CD8-positive, alpha-beta memory T cell (primary cell): ENCODE data around the gene POLDIP2. TPM values are rescaled to one million over a fixed set of nuclear protein-coding genes. Genes with fewer than 3 reads are reported as not detected.

ENCODE experiments used
- CTCF ChIA-PET: fragments of 350-600 bp; sonication (Branson Sonifier 250); formaldehyde crosslinking; loops from one replicate; lab custom pipeline; 2021; ENCODE audit warnings: antibody characterized with exemption; lab: Charles Lee
- POLR2A ChIA-PET: fragments of 350-600 bp; sonication (Branson Sonifier 250); formaldehyde crosslinking; loops from one replicate; lab custom pipeline; 2021; ENCODE audit warnings: antibody characterized with exemption; lab: Charles Lee
- DNase-seq, 5 donors: peaks; one replicate each; pipeline versions ENCODE4 v3.0.0 to v3.0.0-alpha.2; 2020 to 2022; ENCODE audit warnings: mixed read lengths in 1 of 5
- H3K27ac ChIP-seq: one replicate; pipeline ENCODE4 v1.7.0; 2013; ENCODE audit warnings: low read depth, mild to moderate bottlenecking, low read length, moderate library complexity
- H3K27me3 ChIP-seq: 2 replicates; pipeline ENCODE4 v1.7.0; 2013; ENCODE audit warnings: low read length, mild to moderate bottlenecking; ENCODE audit not compliant: insufficient read depth, poor library complexity, severe bottlenecking
- H3K36me3 ChIP-seq: 2 replicates; pipeline ENCODE4 v1.7.0; 2013; ENCODE audit warnings: mild to moderate bottlenecking, low read length, moderate library complexity; ENCODE audit not compliant: insufficient read depth
- H3K4me1 ChIP-seq: 2 replicates; pipeline ENCODE4 v1.7.0; 2013; ENCODE audit warnings: mild to moderate bottlenecking, low read length, moderate library complexity; ENCODE audit not compliant: insufficient read depth
- H3K4me3 ChIP-seq: 2 replicates; pipeline ENCODE4 v1.7.0; 2013; ENCODE audit warnings: mild to moderate bottlenecking, low read length
- H3K9me3 ChIP-seq: 2 replicates; pipeline ENCODE4 v1.7.0; 2013; ENCODE audit warnings: mild to moderate bottlenecking, low read length
- H3K27ac Mint-ChIP-seq, 8 donors: one replicate each; pipeline ENCODE4 v1.8.0; 2020 to 2021; ENCODE audit warnings: mixed read lengths in 8 of 8, mild to moderate bottlenecking in 6 of 8, inconsistent platforms in 3 of 8, moderate library complexity in 3 of 8
- H3K27me3 Mint-ChIP-seq, 2 donors: one replicate each; pipeline ENCODE4 v1.8.0; 2020 to 2021; ENCODE audit warnings: mixed read lengths in 2 of 2, mild to moderate bottlenecking in 1 of 2, moderate library complexity in 1 of 2
- H3K36me3 Mint-ChIP-seq, 3 donors: one replicate each; pipeline ENCODE4 v1.8.0; 2020 to 2021; ENCODE audit warnings: mixed read lengths in 3 of 3, inconsistent platforms in 1 of 3, mild to moderate bottlenecking in 1 of 3
- H3K4me1 Mint-ChIP-seq, 3 donors: one replicate each; pipeline ENCODE4 v1.8.0; 2020 to 2021; ENCODE audit warnings: mixed read lengths in 3 of 3, inconsistent platforms in 1 of 3, mild to moderate bottlenecking in 1 of 3
- H3K4me3 Mint-ChIP-seq, 7 donors: one replicate each; pipeline ENCODE4 v1.8.0; 2020 to 2021; ENCODE audit warnings: mixed read lengths in 7 of 7, mild to moderate bottlenecking in 6 of 7, moderate library complexity in 4 of 7, inconsistent platforms in 2 of 7
- H3K9me3 Mint-ChIP-seq, 5 donors: one replicate each; pipeline ENCODE4 v1.8.0; 2020 to 2022; ENCODE audit warnings: mixed read lengths in 5 of 5, mild to moderate bottlenecking in 3 of 5, moderate library complexity in 2 of 5, inconsistent platforms in 1 of 5
- polyA plus RNA-seq: library from polyadenylated mRNA; unstranded; fragments of 300-500 nt; fragmentation: Illumina TruSeq; gene quantifications from one replicate; pipeline ENCODE4 v1.2.3, GENCODE V29; 2021
- total RNA-seq, 2 experiments: library from RNA; stranded (reverse); gene quantifications; one replicate each; pipeline ENCODE4 v1.2.3, GENCODE V29; 2021

Gene POLDIP2
- total and polyA plus RNA-seq, 3 experiments from 2014 or later, result 81.1 to 135 (median 134) TPM

GRCh38 chr17:28369684-28370034 lies 12.3 kb upstream of the POLDIP2 start:
- ChIA-PET POLR2A (interaction anchor here (2.2 kb wide), 1 partner anchor 12 kb away, joined by 8 read pairs; the partner anchor contains the start of gene POLDIP2), CTCF (interaction anchor here (1.2 to 1.3 kb wide), 2 partner anchors 12 to 47 kb away, joined by 3 to 5 read pairs; partner anchors contain the start of gene POLDIP2)
- no peak for DNase-seq
- H3K4me3 Mint-ChIP-seq, result peak overlapping the region in 3 of 7 donors; percentile 91 to 97 (median 93)
- H3K4me1 ChIP-seq, result peaks cover 22% of the 10 kb centered on the region
- no peak overlapping the region for H3K27ac ChIP-seq
- no peaks in the 10 kb centered on the region for H3K9me3 Mint-ChIP-seq
- no peaks in the 10 kb centered on the region for H3K27me3 ChIP-seq
- peaks cover 8 to 22% (median 18%) of the 10 kb centered on the region in 3 donors for H3K4me1 Mint-ChIP-seq
- H3K27me3 Mint-ChIP-seq, result no peaks in the 10 kb centered on the region
- H3K27ac Mint-ChIP-seq, result peak overlapping the region in 4 of 8 donors; percentile 3 to 99 (median 47)
- peaks cover 0 to 6% (median 0%) of the 10 kb centered on the region in 3 donors for H3K36me3 Mint-ChIP-seq
- H3K36me3 ChIP-seq, result no peaks in the 10 kb centered on the region
- no peak overlapping the region for H3K4me3 ChIP-seq
- H3K9me3 ChIP-seq, result no peaks in the 10 kb centered on the region

GRCh38 chr17:28368915-28369683 lies 11.8 kb upstream of the POLDIP2 start:
- H3K36me3 ChIP-seq, result no peaks in the 10 kb centered on the region
- Mint-ChIP-seq H3K9me3 (no peaks in the 10 kb centered on the region), H3K4me3 (peak overlapping the region in 1 of 7 donors; percentile 23), H3K36me3 (peaks cover 0 to 10% (median 0%) of the 10 kb centered on the region in 3 donors), H3K4me1 (peaks cover 8 to 22% (median 18%) of the 10 kb centered on the region in 3 donors), H3K27ac (peak overlapping the region in 4 of 8 donors; percentile 28 to 82 (median 62)), H3K27me3 (no peaks in the 10 kb centered on the region)
- POLR2A ChIA-PET, result interaction anchor here (3.1 kb wide), 1 partner anchor 12 kb away, joined by 10 read pairs; the partner anchor contains the start of gene POLDIP2
- H3K9me3 ChIP-seq, result no peaks in the 10 kb centered on the region
- DNase-seq, result no peak
- CTCF ChIA-PET, result interaction anchor here (1.0 kb wide), 1 partner anchor 47 kb away, joined by 3 read pairs; no protein-coding TSS in a partner anchor
- H3K4me3 ChIP-seq, result no peak overlapping the region
- peaks cover 22% of the 10 kb centered on the region for H3K4me1 ChIP-seq
- no peaks in the 10 kb centered on the region for H3K27me3 ChIP-seq
- no peak overlapping the region for H3K27ac ChIP-seq

- peaks cover 8 to 18% (median 14%) of the 10 kb centered on the region in 3 donors for H3K4me1 Mint-ChIP-seq
- H3K27me3 Mint-ChIP-seq, result no peaks in the 10 kb centered on the region
- H3K9me3 Mint-ChIP-seq, result no peaks in the 10 kb centered on the region
- H3K4me3 Mint-ChIP-seq, result no peak overlapping the region
- peak overlapping the region in 4 of 8 donors; percentile 61 to 82 (median 71) for H3K27ac Mint-ChIP-seq
- H3K4me1 ChIP-seq, result peaks cover 18% of the 10 kb centered on the region
- no peaks in the 10 kb centered on the region for H3K9me3 ChIP-seq
- POLR2A ChIA-PET, result interaction anchor here (3.1 kb wide), 1 partner anchor 11 kb away, joined by 10 read pairs; the partner anchor contains the start of gene POLDIP2
- peaks cover 0 to 17% (median 0%) of the 10 kb centered on the region in 3 donors for H3K36me3 Mint-ChIP-seq
- H3K36me3 ChIP-seq, result no peaks in the 10 kb centered on the region
- DNase-seq, result no peak
- no peak overlapping the region for H3K4me3 ChIP-seq
- H3K27me3 ChIP-seq, result no peaks in the 10 kb centered on the region
- H3K27ac ChIP-seq, result no peak overlapping the region
- CTCF ChIA-PET, result interaction anchor here (1.0 kb wide), 1 partner anchor 48 kb away, joined by 3 read pairs; no protein-coding TSS in a partner anchor
These were observed 11.0 kb upstream of the POLDIP2 start for GRCh38 chr17:28368306-28368831.

GRCh38 chr17:28367641-28368305 lies 10.4 kb upstream of the POLDIP2 start:
- Histone ChIP-seq H3K9me3 (no peaks in the 10 kb centered on the region), H3K27ac (no peak overlapping the region), H3K4me1 (peaks cover 12% of the 10 kb centered on the region), H3K36me3 (no peaks in the 10 kb centered on the region), H3K27me3 (no peaks in the 10 kb centered on the region), H3K4me3 (no peak overlapping the region)
- Mint-ChIP-seq H3K4me3 (no peak overlapping the region), H3K27me3 (no peaks in the 10 kb centered on the region), H3K4me1 (peaks cover 6 to 12% (median 9%) of the 10 kb centered on the region in 3 donors), H3K36me3 (peaks cover 0 to 23% (median 0%) of the 10 kb centered on the region in 3 donors), H3K27ac (peak overlapping the region in 2 of 8 donors; percentile 72 to 77), H3K9me3 (no peaks in the 10 kb centered on the region)
- CTCF ChIA-PET, result interaction anchor here (1.0 kb wide), 2 partner anchors 36 to 49 kb away, joined by 3 read pairs; no protein-coding TSS in a partner anchor
- no peak for DNase-seq
- POLR2A ChIA-PET, result interaction anchor here (3.1 kb wide), 1 partner anchor 10 kb away, joined by 10 read pairs; the partner anchor contains the start of gene POLDIP2

- no peaks in the 10 kb centered on the region for H3K9me3 Mint-ChIP-seq
- no peaks in the 10 kb centered on the region for H3K27me3 ChIP-seq
- peaks cover 3 to 6% (median 5%) of the 10 kb centered on the region in 3 donors for H3K4me1 Mint-ChIP-seq
- peaks cover 7% of the 10 kb centered on the region for H3K4me1 ChIP-seq
- H3K36me3 ChIP-seq, result peaks cover 7% of the 10 kb centered on the region
- H3K27ac ChIP-seq, result no peak overlapping the region
- H3K9me3 ChIP-seq, result no peaks in the 10 kb centered on the region
- H3K27me3 Mint-ChIP-seq, result no peaks in the 10 kb centered on the region
- no peak overlapping the region for H3K4me3 ChIP-seq
- POLR2A ChIA-PET, result interaction anchor here (0.7 to 3.1 kb wide), 2 partner anchors 9 to 18 kb away, joined by 3 to 10 read pairs; partner anchors contain the start of gene POLDIP2
- peaks cover 0 to 34% (median 0%) of the 10 kb centered on the region in 3 donors for H3K36me3 Mint-ChIP-seq
- CTCF ChIA-PET, result no interaction called here
- peak overlapping the region in 1 of 7 donors; percentile 74 for H3K4me3 Mint-ChIP-seq
- DNase-seq, result no peak
- H3K27ac Mint-ChIP-seq, result peak overlapping the region in 2 of 8 donors; percentile 38 to 40
These were observed 9.3 kb upstream of the POLDIP2 start for GRCh38 chr17:28366605-28367004.

- no peaks in the 10 kb centered on the region for H3K9me3 Mint-ChIP-seq
- H3K4me1 Mint-ChIP-seq, result no peaks in the 10 kb centered on the region
- no peak overlapping the region for H3K27ac Mint-ChIP-seq
- no peak for DNase-seq
- no peak overlapping the region for H3K4me3 ChIP-seq
- H3K9me3 ChIP-seq, result no peaks in the 10 kb centered on the region
- POLR2A ChIA-PET, result no interaction called here
- CTCF ChIA-PET, result interaction anchor here (1.1 kb wide), 1 partner anchor 8 kb away, joined by 4 read pairs; no protein-coding TSS in a partner anchor
- peaks cover 0 to 43% (median 3%) of the 10 kb centered on the region in 3 donors for H3K36me3 Mint-ChIP-seq
- H3K36me3 ChIP-seq, result peaks cover 18% of the 10 kb centered on the region
- H3K27me3 ChIP-seq, result no peaks in the 10 kb centered on the region
- H3K27ac ChIP-seq, result no peak overlapping the region
- peak overlapping the region in 1 of 7 donors; percentile 40 for H3K4me3 Mint-ChIP-seq
- peaks cover 1% of the 10 kb centered on the region for H3K4me1 ChIP-seq
- no peaks in the 10 kb centered on the region for H3K27me3 Mint-ChIP-seq
These were observed 8.2 kb upstream of the POLDIP2 start for GRCh38 chr17:28365487-28365886.

GRCh38 chr17:28364665-28365363 lies 7.5 kb upstream of the POLDIP2 start, which contains the start of gene SEBOX:
TSS of gene SEBOX (minus strand) at chr17:28365199. CDS start at chr17:28365151, 48 bp downstream.
- H3K27ac Mint-ChIP-seq, result peak within 1 kb of the TSS in 1 of 8 donors; percentile 82
- Histone ChIP-seq H3K27me3 (no peaks in the 10 kb centered on the region), H3K27ac (no peak within 1 kb of the TSS), H3K4me1 (no peaks in the 10 kb centered on the region), H3K9me3 (no peaks in the 10 kb centered on the region), H3K36me3 (peaks cover 24% of the 10 kb centered on the region), H3K4me3 (no peak within 1 kb of the TSS)
- H3K4me1 Mint-ChIP-seq, result no peaks in the 10 kb centered on the region
- no peaks in the 10 kb centered on the region for H3K27me3 Mint-ChIP-seq
- no peaks in the 10 kb centered on the region for H3K9me3 Mint-ChIP-seq
- ChIA-PET POLR2A (no interaction called here), CTCF (interaction anchor here (1.1 kb wide), 1 partner anchor 9 kb away, joined by 4 read pairs; no protein-coding TSS in a partner anchor)
- H3K36me3 Mint-ChIP-seq, result peaks cover 0 to 48% (median 3%) of the 10 kb centered on the region in 3 donors
- peak within 1 kb of the TSS in 1 of 7 donors; percentile 40 for H3K4me3 Mint-ChIP-seq
- DNase-seq, result no peak
